ENCODE measurements around the gene PTPN23.

DNA sequence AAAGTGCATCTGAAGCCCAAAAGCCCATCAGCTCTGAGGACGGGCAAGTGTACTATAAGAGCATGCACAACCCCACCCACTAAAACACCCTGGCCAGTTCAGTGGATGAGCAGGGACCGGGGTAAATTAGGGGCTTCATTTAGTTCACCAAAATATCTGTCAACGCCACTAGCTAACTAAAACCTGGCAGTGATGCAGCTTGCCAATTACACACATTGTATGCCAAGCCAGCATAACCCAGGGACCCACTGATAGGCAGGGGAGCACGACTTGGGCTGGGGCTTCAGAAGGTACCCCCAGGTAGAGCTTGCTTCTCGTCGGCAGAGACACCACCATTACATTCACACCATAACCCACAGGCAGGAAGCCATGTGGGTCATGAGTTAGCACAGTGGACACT is 47.0 kb downstream of the PTPN23 start:
- no peak for TF ChIP-seq CTCF (CRISPR knock-in tag; IDR thresholded peaks at IDR 0.05)
- TF ChIP-seq, protein P1, sequence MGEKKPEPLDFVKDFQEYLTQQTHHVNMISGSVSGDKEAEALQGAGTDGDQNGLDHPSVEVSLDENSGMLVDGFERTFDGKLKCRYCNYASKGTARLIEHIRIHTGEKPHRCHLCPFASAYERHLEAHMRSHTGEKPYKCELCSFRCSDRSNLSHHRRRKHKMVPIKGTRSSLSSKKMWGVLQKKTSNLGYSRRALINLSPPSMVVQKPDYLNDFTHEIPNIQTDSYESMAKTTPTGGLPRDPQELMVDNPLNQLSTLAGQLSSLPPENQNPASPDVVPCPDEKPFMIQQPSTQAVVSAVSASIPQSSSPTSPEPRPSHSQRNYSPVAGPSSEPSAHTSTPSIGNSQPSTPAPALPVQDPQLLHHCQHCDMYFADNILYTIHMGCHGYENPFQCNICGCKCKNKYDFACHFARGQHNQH (CRISPR knock-in tag; IDR thresholded peaks at IDR 0.05): no peak
- TF ChIP-seq LCORL (IDR thresholded peaks at IDR 0.05): no peak
- no peak for TF ChIP-seq LCORL (CRISPR knock-in tag; IDR thresholded peaks at IDR 0.05)

Measured in HepG2 (cell line).